GM23338 (cell line): Measurements from ENCODE around the gene TMEM11. TPM values are rescaled to one million over a fixed set of nuclear protein-coding genes. Genes with fewer than 3 reads are reported as not detected.

Experiments
- ATAC-seq: fragments of 200-7000 bp; cut with Tn5 transposase; 3 replicates; pipeline ENCODE4 v1.9.1; 2020
- DNase-seq: peaks from one replicate; pipeline ENCODE4 v3.0.0-alpha.2; 2015; ENCODE audit warnings: low spot score
- H2AFZ ChIP-seq: fragments of 200-600 bp; sonication (generic); 2 replicates; pipeline ENCODE4 v1.8.0; 2016; ENCODE audit warnings: antibody characterized with exemption, mild to moderate bottlenecking, moderate library complexity
- H3F3A ChIP-seq: fragments of 200-600 bp; sonication (generic); replicated peaks from 2 replicates; pipeline ENCODE4 v1.8.0; 2017; ENCODE audit warnings: antibody characterized with exemption, mixed run types, low read depth
- H3K27ac ChIP-seq: fragments of 200-600 bp; sonication (generic); 2 replicates; pipeline ENCODE4 v1.6.1; 2016; ENCODE audit warnings: low read depth
- H3K27me3 ChIP-seq: fragments of 200-600 bp; sonication (generic); 2 replicates; pipeline ENCODE4 v1.8.0; 2016; ENCODE audit warnings: mild to moderate bottlenecking, mixed run types, moderate library complexity; ENCODE audit not compliant: insufficient read depth
- H3K36me3 ChIP-seq: fragments of 200-600 bp; sonication (generic); 2 replicates; pipeline ENCODE4 v1.8.0; 2016; ENCODE audit warnings: mild to moderate bottlenecking; ENCODE audit not compliant: insufficient read depth
- H3K4me1 ChIP-seq: fragments of 200-600 bp; sonication (generic); 2 replicates; pipeline ENCODE4 v1.8.0; 2016; ENCODE audit warnings: mild to moderate bottlenecking, moderate library complexity; ENCODE audit not compliant: insufficient read depth
- H3K4me2 ChIP-seq: fragments of 200-600 bp; sonication (generic); 2 replicates; pipeline ENCODE4 v1.7.1; 2017; ENCODE audit warnings: mixed run types
- H3K4me3 ChIP-seq: fragments of 200-600 bp; sonication (generic); 2 replicates; pipeline ENCODE4 v1.6.1; 2016; ENCODE audit warnings: mixed run types
- H3K79me2 ChIP-seq: fragments of 200-600 bp; sonication (generic); replicated peaks from 2 replicates; pipeline ENCODE4 v1.8.0; 2017; ENCODE audit warnings: mild to moderate bottlenecking; ENCODE audit not compliant: insufficient read depth
- H3K9me2 ChIP-seq: fragments of 200-600 bp; sonication (generic); 2 replicates; pipeline ENCODE4 v1.8.0; 2017; ENCODE audit not compliant: insufficient read depth
- H4K20me1 ChIP-seq: fragments of 200-600 bp; sonication (generic); replicated peaks from 2 replicates; pipeline ENCODE4 v1.8.0; 2017; ENCODE audit warnings: mild to moderate bottlenecking; ENCODE audit not compliant: insufficient read depth
- H3K27ac Mint-ChIP-seq: 2 replicates; pipeline ENCODE4 v1.8.0; 2020; ENCODE audit warnings: inconsistent platforms, mild to moderate bottlenecking, moderate library complexity, mixed read lengths
- H3K27me3 Mint-ChIP-seq: 3 replicates; pipeline ENCODE4 v1.8.0; 2022; ENCODE audit warnings: low read depth, mild to moderate bottlenecking, moderate library complexity, mixed read lengths, inconsistent platforms; ENCODE audit not compliant: insufficient read depth, poor library complexity
- H3K36me3 Mint-ChIP-seq: 3 replicates; pipeline ENCODE4 v1.8.0; 2021; ENCODE audit warnings: low read depth, mild to moderate bottlenecking, inconsistent platforms, moderate library complexity, mixed read lengths
- H3K4me1 Mint-ChIP-seq: 3 replicates; pipeline ENCODE4 v1.8.0; 2020; ENCODE audit warnings: mild to moderate bottlenecking, inconsistent platforms, mixed read lengths
- H3K4me3 Mint-ChIP-seq: 3 replicates; pipeline ENCODE4 v1.8.0; 2021; ENCODE audit warnings: moderate library complexity, mild to moderate bottlenecking, inconsistent platforms, mixed read lengths
- H3K9me3 Mint-ChIP-seq: 3 replicates; pipeline ENCODE4 v1.8.0; 2020; ENCODE audit warnings: moderate library complexity, mild to moderate bottlenecking, inconsistent platforms, mixed read lengths
- CREB1 ChIP-seq: fragments of 250-450 bp; sonication (Bioruptor Pico); IDR thresholded peaks from 2 replicates; pipeline ENCODE4 v1.5.0; 2020; ENCODE audit warnings: low read depth, mild to moderate bottlenecking, moderate library complexity
- EZH2 ChIP-seq: fragments of 200-600 bp; sonication (generic); IDR thresholded peaks from one replicate; pipeline ENCODE4 v1.8.0; 2017; ENCODE audit warnings: antibody characterized with exemption, mild to moderate bottlenecking, low read depth; ENCODE audit not compliant: unreplicated experiment
- EZH2phosphoT487 ChIP-seq: fragments of 200-600 bp; sonication (generic); IDR thresholded peaks from one replicate; pipeline ENCODE4 v1.8.1; 2018; ENCODE audit warnings: antibody characterized with exemption; ENCODE audit not compliant: unreplicated experiment
- JUNB ChIP-seq: IDR thresholded peaks from one replicate; pipeline ENCODE4 v1.6.1; 2016; ENCODE audit warnings: antibody characterized with exemption; ENCODE audit not compliant: unreplicated experiment
- NANOG ChIP-seq: IDR thresholded peaks from 2 replicates; pipeline ENCODE4 v1.6.1; 2016; ENCODE audit warnings: antibody characterized with exemption, borderline replicate concordance
- STAT1 ChIP-seq: IDR thresholded peaks from one replicate; pipeline ENCODE4 v1.6.1; 2016; ENCODE audit warnings: antibody characterized with exemption; ENCODE audit not compliant: unreplicated experiment
- polyA plus RNA-seq: library from polyadenylated mRNA; unstranded; fragments of >200 nt; fragmentation: Nextera tagmentation; extraction: Ambion mirVana; gene quantifications from 2 replicates; pipeline ENCODE4 v1.2.1, GENCODE V29; 2016
- total RNA-seq: library from RNA; depleted of rRNA; stranded (reverse); fragments of >200 nt; shearing (Covaris generic); gene quantifications from 2 replicates; pipeline ENCODE4 v1.2.3, GENCODE V29; 2014
- TF ChIP-seq, protein P1 (sequence below): IDR thresholded peaks from one replicate; pipeline ENCODE4 v1.6.1; 2018; ENCODE audit warnings: antibody characterized with exemption; ENCODE audit not compliant: unreplicated experiment
- TF ChIP-seq, protein P2 (sequence below), 2 experiments: fragments of 200-600 bp in 1 of 2; sonication (generic) in 1 of 2; conservative IDR thresholded peaks; 2 replicates each; pipeline versions ENCODE4 v1.5.1 to v1.6.1; 2016 to 2017; ENCODE audit warnings: antibody characterized with exemption in 2 of 2, low read depth in 2 of 2, mild to moderate bottlenecking in 2 of 2, moderate library complexity in 1 of 2

TMEM11 gene
- total and polyA plus RNA-seq, 2 experiments from 2014 or later = 38.5 to 90.2 TPM

DNA sequence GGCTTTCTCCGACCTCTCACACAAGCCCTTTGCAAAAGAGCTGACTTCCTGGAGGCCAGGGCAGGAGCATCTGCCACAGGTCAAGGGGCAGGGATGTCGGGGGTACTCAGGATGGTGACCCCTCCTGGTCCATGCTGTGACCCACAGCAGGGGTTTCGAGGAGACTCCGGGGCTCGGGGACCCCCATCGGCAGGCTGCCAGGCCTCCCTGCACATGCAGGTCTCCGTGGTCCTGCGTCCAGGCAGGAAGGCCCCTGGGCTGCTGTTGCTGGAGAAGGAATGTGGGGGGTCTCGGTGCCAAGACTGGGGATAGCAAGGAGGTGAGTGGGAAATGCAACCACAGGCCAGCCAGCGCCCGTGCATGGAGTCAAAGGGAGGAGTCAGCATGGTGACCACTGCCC is 27.6 kb upstream of the TMEM11 start (continued):
- TF ChIP-seq, protein P1, sequence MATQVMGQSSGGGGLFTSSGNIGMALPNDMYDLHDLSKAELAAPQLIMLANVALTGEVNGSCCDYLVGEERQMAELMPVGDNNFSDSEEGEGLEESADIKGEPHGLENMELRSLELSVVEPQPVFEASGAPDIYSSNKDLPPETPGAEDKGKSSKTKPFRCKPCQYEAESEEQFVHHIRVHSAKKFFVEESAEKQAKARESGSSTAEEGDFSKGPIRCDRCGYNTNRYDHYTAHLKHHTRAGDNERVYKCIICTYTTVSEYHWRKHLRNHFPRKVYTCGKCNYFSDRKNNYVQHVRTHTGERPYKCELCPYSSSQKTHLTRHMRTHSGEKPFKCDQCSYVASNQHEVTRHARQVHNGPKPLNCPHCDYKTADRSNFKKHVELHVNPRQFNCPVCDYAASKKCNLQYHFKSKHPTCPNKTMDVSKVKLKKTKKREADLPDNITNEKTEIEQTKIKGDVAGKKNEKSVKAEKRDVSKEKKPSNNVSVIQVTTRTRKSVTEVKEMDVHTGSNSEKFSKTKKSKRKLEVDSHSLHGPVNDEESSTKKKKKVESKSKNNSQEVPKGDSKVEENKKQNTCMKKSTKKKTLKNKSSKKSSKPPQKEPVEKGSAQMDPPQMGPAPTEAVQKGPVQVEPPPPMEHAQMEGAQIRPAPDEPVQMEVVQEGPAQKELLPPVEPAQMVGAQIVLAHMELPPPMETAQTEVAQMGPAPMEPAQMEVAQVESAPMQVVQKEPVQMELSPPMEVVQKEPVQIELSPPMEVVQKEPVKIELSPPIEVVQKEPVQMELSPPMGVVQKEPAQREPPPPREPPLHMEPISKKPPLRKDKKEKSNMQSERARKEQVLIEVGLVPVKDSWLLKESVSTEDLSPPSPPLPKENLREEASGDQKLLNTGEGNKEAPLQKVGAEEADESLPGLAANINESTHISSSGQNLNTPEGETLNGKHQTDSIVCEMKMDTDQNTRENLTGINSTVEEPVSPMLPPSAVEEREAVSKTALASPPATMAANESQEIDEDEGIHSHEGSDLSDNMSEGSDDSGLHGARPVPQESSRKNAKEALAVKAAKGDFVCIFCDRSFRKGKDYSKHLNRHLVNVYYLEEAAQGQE = no peak

DNA sequence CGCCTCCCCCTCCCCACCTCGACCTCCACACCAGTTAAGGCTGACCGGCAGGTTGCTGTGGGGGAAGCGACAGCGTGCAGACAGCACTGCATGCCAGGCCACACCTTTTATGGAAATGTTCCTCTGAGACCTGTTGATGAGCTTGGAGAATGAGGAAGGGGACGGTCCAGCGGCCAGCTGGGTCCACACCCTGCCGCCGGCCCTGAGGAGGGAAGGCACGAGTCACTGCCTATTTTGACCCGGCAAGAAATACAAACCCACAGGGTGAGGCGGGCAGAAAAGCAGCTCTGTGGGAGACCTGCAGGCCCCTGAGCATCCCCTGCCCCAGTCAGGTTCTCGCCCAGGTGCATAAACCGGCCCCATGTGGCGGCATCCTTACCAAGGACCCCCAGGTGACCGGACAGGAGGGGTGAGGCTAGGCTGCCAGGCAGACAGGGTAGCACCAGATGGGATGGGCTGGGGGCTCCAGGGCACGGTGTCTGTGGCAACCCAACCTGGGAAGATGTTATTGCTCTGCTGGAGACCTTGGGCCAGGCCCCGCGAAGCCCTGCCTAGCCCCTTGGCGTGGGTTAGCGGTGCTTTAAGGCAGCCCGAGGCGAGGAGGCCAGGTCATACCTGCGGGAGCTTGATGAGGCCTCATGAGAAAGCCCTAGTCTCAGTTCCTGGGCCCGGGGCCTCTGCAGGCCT is 26.6 kb upstream of the TMEM11 start:
- H3K27me3 Mint-ChIP-seq = peaks cover 6% of the 10 kb centered on the region
- H2AFZ ChIP-seq = peak overlapping the region; percentile 76; the same call in 1 of the 2 replicates
- H3K27me3 ChIP-seq = no peaks in the 10 kb centered on the region
- no peak overlapping the region for H3K4me3 ChIP-seq
- H3K9me3 Mint-ChIP-seq = no peaks in the 10 kb centered on the region; the same call in 2 of the 3 replicates
- peak; percentile 54 for ATAC-seq
- TF ChIP-seq NANOG = no peak
- no peak for TF ChIP-seq EZH2phosphoT487
- peaks cover 3% of the 10 kb centered on the region; the same call in 1 of the 2 replicates for H3F3A ChIP-seq
- H3K4me2 ChIP-seq = peak overlapping the region; percentile 57
- H3K4me1 Mint-ChIP-seq = peaks cover 17% of the 10 kb centered on the region
- H3K4me1 ChIP-seq = peaks cover 10% of the 10 kb centered on the region
- H3K4me3 Mint-ChIP-seq = peak overlapping the region; percentile 10; the same call in 1 of the 3 replicates
- DNase-seq = peak; percentile 41
- peak overlapping the region; percentile 62; the same call in 1 of the 2 replicates for H3K27ac ChIP-seq
- H3K36me3 ChIP-seq = no peaks in the 10 kb centered on the region
- H3K79me2 ChIP-seq = no peaks in the 10 kb centered on the region
- H4K20me1 ChIP-seq = no peaks in the 10 kb centered on the region; the same call in 1 of the 2 replicates
- no peaks in the 10 kb centered on the region for H3K9me2 ChIP-seq
- H3K36me3 Mint-ChIP-seq = no peaks in the 10 kb centered on the region; the same call in 2 of the 3 replicates
- no peak overlapping the region for H3K27ac Mint-ChIP-seq

DNA sequence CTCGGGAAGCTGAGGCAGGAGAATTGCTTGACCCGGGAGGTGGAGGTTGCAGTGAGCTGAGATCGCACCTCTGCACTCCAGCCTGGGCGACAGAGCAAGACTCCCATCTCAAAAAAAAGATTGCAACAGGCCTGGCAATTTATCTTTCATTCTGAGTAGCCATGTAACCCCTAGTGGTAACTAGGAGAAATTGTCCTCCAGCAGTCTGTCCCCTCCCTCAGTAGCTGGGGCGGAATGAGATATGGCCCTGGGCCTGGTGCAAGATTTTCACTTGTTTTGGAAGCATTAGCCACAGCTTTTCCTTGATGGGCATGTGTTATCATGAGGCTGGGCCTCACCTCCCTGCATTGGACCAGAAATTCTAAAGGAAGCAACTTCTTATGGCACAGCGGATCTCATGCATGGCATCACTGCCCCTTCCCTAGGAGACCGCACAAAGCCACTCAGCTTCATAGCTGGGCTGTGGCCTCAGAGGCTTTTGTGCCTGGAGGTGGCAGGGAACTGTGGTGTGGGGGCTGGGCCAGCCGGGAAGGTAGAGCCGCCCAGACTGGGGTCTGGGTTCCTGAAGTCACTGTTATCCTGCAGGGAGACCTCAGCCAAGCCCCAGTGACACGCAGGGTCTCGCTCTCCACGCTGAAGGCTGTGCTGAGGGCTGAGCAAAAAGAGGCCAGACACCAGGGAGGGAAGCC is 25.9 kb upstream of the TMEM11 start:
- H3K27ac Mint-ChIP-seq = no peak overlapping the region; the same call in 1 of the 2 replicates
- H3K79me2 ChIP-seq = no peaks in the 10 kb centered on the region
- H4K20me1 ChIP-seq = no peaks in the 10 kb centered on the region; the same call in 1 of the 2 replicates
- H3K4me1 ChIP-seq = peaks cover 10% of the 10 kb centered on the region
- H3K4me2 ChIP-seq = peak overlapping the region; percentile 57
- peaks cover 17% of the 10 kb centered on the region for H3K4me1 Mint-ChIP-seq
- peaks cover 6% of the 10 kb centered on the region for H3K27me3 Mint-ChIP-seq
- H2AFZ ChIP-seq = peak overlapping the region; percentile 76; the same call in 1 of the 2 replicates
- 0 out of 3 replicates have a peak overlapping the region, but pooled peaks have one; percentile 10 for H3K4me3 Mint-ChIP-seq
- H3K36me3 Mint-ChIP-seq = no peaks in the 10 kb centered on the region; the same call in 2 of the 3 replicates
- TF ChIP-seq, protein P2, sequence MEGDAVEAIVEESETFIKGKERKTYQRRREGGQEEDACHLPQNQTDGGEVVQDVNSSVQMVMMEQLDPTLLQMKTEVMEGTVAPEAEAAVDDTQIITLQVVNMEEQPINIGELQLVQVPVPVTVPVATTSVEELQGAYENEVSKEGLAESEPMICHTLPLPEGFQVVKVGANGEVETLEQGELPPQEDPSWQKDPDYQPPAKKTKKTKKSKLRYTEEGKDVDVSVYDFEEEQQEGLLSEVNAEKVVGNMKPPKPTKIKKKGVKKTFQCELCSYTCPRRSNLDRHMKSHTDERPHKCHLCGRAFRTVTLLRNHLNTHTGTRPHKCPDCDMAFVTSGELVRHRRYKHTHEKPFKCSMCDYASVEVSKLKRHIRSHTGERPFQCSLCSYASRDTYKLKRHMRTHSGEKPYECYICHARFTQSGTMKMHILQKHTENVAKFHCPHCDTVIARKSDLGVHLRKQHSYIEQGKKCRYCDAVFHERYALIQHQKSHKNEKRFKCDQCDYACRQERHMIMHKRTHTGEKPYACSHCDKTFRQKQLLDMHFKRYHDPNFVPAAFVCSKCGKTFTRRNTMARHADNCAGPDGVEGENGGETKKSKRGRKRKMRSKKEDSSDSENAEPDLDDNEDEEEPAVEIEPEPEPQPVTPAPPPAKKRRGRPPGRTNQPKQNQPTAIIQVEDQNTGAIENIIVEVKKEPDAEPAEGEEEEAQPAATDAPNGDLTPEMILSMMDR (conservative IDR thresholded peaks at IDR 0.05; ENCODE audit: low read depth in 2 of 2) = peak; percentile 49 to 68
- no peak for TF ChIP-seq JUNB
- no peak for TF ChIP-seq EZH2
- no peak for TF ChIP-seq STAT1
- TF ChIP-seq CREB1 (CRISPR knock-in tag) = no peak
- TF ChIP-seq, protein P1 = no peak
- peak overlapping the region; percentile 62; the same call in 1 of the 2 replicates for H3K27ac ChIP-seq
- H3K9me2 ChIP-seq = no peaks in the 10 kb centered on the region
- DNase-seq = peak; percentile 72
- H3F3A ChIP-seq = peaks cover 3% of the 10 kb centered on the region; the same call in 1 of the 2 replicates
- H3K4me3 ChIP-seq = no peak overlapping the region
- ATAC-seq = peak; percentile 76
- no peaks in the 10 kb centered on the region; the same call in 2 of the 3 replicates for H3K9me3 Mint-ChIP-seq
- H3K27me3 ChIP-seq = no peaks in the 10 kb centered on the region
- no peaks in the 10 kb centered on the region for H3K36me3 ChIP-seq
